Measurements from ENCODE around the gene WFS1.
A peak's percentile ranks its signal among the peaks of the same experiment; 100 is the strongest.

Gene WFS1

DNA sequence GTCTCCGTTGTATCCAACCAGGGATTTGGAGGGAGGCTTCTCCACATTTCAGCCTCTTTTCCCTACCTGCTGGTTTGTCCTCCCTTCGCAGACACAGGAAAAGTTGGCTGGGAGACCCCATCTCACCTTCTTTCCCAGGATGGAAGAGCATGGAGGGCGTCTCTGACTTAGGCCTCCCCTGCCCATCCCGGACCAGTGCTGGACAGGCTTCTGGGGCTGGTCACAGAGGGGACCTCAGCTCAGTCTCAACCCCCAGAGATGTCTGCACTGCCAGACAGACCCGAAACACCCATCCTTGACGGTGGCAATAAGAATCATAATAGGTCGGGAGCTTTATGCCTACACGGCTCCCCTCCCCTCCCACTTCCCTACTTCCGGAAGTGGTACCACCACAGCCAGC lies 1.6 kb downstream of the WFS1 start:
- peaks cover 11% of the 10 kb centered on the region for H3K4me1 ChIP-seq (ENCODE audit: insufficient read depth, poor library complexity, severe bottlenecking)
- H3K9me3 ChIP-seq (ENCODE audit: severe bottlenecking) = no peaks in the 10 kb centered on the region
- no peaks in the 10 kb centered on the region for H3K27me3 ChIP-seq (ENCODE audit: insufficient read depth, poor library complexity, severe bottlenecking)
- no peak for DNase-seq (ENCODE audit: low spot score)
- H3K36me3 ChIP-seq (ENCODE audit: low read depth) = no peaks in the 10 kb centered on the region
- H3K4me3 ChIP-seq (ENCODE audit: severe bottlenecking) = no peak overlapping the region
- H3K27ac ChIP-seq (ENCODE audit: poor library complexity, severe bottlenecking) = no peak overlapping the region
- no peak for ATAC-seq (ENCODE audit: low read depth)
- TF ChIP-seq, protein P1, sequence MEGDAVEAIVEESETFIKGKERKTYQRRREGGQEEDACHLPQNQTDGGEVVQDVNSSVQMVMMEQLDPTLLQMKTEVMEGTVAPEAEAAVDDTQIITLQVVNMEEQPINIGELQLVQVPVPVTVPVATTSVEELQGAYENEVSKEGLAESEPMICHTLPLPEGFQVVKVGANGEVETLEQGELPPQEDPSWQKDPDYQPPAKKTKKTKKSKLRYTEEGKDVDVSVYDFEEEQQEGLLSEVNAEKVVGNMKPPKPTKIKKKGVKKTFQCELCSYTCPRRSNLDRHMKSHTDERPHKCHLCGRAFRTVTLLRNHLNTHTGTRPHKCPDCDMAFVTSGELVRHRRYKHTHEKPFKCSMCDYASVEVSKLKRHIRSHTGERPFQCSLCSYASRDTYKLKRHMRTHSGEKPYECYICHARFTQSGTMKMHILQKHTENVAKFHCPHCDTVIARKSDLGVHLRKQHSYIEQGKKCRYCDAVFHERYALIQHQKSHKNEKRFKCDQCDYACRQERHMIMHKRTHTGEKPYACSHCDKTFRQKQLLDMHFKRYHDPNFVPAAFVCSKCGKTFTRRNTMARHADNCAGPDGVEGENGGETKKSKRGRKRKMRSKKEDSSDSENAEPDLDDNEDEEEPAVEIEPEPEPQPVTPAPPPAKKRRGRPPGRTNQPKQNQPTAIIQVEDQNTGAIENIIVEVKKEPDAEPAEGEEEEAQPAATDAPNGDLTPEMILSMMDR (IDR thresholded peaks at IDR 0.05; ENCODE audit: poor library complexity, severe bottlenecking) = no peak

- no peaks in the 10 kb centered on the region for H3K36me3 ChIP-seq (ENCODE audit: low read depth)
- peaks cover 11% of the 10 kb centered on the region for H3K4me1 ChIP-seq (ENCODE audit: insufficient read depth, poor library complexity, severe bottlenecking)
- no peaks in the 10 kb centered on the region for H3K9me3 ChIP-seq (ENCODE audit: severe bottlenecking)
- H3K27ac ChIP-seq (ENCODE audit: poor library complexity, severe bottlenecking) = no peak overlapping the region
- H3K27me3 ChIP-seq (ENCODE audit: insufficient read depth, poor library complexity, severe bottlenecking) = no peaks in the 10 kb centered on the region
- TF ChIP-seq, protein P1 (IDR thresholded peaks at IDR 0.05; ENCODE audit: poor library complexity, severe bottlenecking) = no peak
- no peak overlapping the region for H3K4me3 ChIP-seq (ENCODE audit: severe bottlenecking)
- ATAC-seq (ENCODE audit: low read depth) (no peak), DNase-seq (ENCODE audit: low spot score) (no peak)
Observed at GRCh38 chr4:6271701-6272465, 2.2 kb downstream of the WFS1 start.

- DNase-seq (ENCODE audit: low spot score) = no peak
- TF ChIP-seq, protein P1 (IDR thresholded peaks at IDR 0.05; ENCODE audit: poor library complexity, severe bottlenecking) = no peak
- peak; percentile 55 for ATAC-seq (ENCODE audit: low read depth)
- Histone ChIP-seq H3K9me3 (ENCODE audit: severe bottlenecking) (no peaks in the 10 kb centered on the region), H3K36me3 (ENCODE audit: low read depth) (no peaks in the 10 kb centered on the region), H3K27me3 (ENCODE audit: insufficient read depth, poor library complexity, severe bottlenecking) (no peaks in the 10 kb centered on the region), H3K27ac (ENCODE audit: poor library complexity, severe bottlenecking) (no peak overlapping the region), H3K4me1 (ENCODE audit: insufficient read depth, poor library complexity, severe bottlenecking) (peaks cover 11% of the 10 kb centered on the region), H3K4me3 (ENCODE audit: severe bottlenecking) (no peak overlapping the region)
Observed at GRCh38 chr4:6272863-6273660, 3.4 kb downstream of the WFS1 start.

DNA sequence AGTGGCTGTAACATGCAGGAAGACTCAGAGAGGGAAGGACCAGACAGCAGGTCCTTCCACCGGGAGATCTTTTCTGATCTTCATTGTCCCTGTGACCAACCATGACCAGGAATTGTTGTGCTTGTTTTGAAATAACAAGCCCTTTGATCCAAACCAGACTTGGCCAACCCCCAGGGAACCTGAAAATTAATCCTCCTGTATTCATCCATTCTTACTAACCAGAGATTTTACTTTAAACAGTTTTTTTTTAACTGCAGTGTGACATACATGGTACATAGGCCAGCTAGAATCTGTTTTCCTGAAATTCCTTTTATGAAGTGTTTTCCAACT lies 4.0 kb downstream of the WFS1 start:
- DNase-seq (ENCODE audit: low spot score) (no peak), ATAC-seq (ENCODE audit: low read depth) (no peak)
- no peaks in the 10 kb centered on the region for H3K36me3 ChIP-seq (ENCODE audit: low read depth)
- TF ChIP-seq, protein P1 (IDR thresholded peaks at IDR 0.05; ENCODE audit: poor library complexity, severe bottlenecking) = no peak
- H3K27me3 ChIP-seq (ENCODE audit: insufficient read depth, poor library complexity, severe bottlenecking) = no peaks in the 10 kb centered on the region
- no peak overlapping the region for H3K27ac ChIP-seq (ENCODE audit: poor library complexity, severe bottlenecking)
- no peaks in the 10 kb centered on the region for H3K9me3 ChIP-seq (ENCODE audit: severe bottlenecking)
- peaks cover 11% of the 10 kb centered on the region for H3K4me1 ChIP-seq (ENCODE audit: insufficient read depth, poor library complexity, severe bottlenecking)
- no peak overlapping the region for H3K4me3 ChIP-seq (ENCODE audit: severe bottlenecking)

- H3K27me3 ChIP-seq (ENCODE audit: insufficient read depth, poor library complexity, severe bottlenecking) = no peaks in the 10 kb centered on the region
- H3K4me3 ChIP-seq (ENCODE audit: severe bottlenecking) = no peak overlapping the region
- H3K4me1 ChIP-seq (ENCODE audit: insufficient read depth, poor library complexity, severe bottlenecking) = peaks cover 11% of the 10 kb centered on the region
- no peaks in the 10 kb centered on the region for H3K9me3 ChIP-seq (ENCODE audit: severe bottlenecking)
- TF ChIP-seq, protein P1 (IDR thresholded peaks at IDR 0.05; ENCODE audit: poor library complexity, severe bottlenecking) = no peak
- no peak for DNase-seq (ENCODE audit: low spot score)
- ATAC-seq (ENCODE audit: low read depth) = no peak
- no peak overlapping the region for H3K27ac ChIP-seq (ENCODE audit: poor library complexity, severe bottlenecking)
- H3K36me3 ChIP-seq (ENCODE audit: low read depth) = no peaks in the 10 kb centered on the region
Observed at GRCh38 chr4:6275351-6275750, 5.7 kb downstream of the WFS1 start.

Data from RWPE2 (cell line).